Measurements from ENCODE around the gene CILP. TPM values are rescaled to one million over a fixed set of nuclear protein-coding genes. Genes with fewer than 3 reads are reported as not detected.

CILP gene
- total and polyA plus RNA-seq, 8 donors: 1.4 to 8.5 (median 1.6) TPM

DNA sequence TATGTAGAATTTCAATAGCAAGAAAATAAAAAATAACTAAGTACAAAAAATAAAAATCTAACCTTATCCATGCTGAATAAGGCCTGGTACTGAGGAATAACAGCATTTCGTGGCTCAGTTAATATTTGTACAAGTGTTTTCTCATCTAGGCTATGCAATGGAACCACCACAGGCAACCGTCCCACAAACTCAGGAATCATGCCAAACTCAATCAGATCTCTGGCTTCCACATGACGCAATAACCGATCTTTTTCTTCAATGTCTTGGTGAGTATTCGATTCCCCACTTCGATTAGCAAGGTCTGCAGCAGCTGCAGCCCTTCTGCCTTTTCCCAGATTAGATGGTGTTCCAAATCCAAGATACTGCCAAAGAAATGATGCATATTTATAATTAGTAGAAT is 56.6 kb downstream of the CILP start:
- peaks cover 3 to 100% of the 10 kb centered on the region in 2 donors for H3K36me3 ChIP-seq
- H3K9me3 ChIP-seq: no peaks in the 10 kb centered on the region
- H3K27me3 ChIP-seq: no peaks in the 10 kb centered on the region
- H3K27ac ChIP-seq: no peak overlapping the region
- H3K4me1 ChIP-seq: no peaks in the 10 kb centered on the region
- intact Hi-C loops (cut with DNase I): no loop called here
- TF ChIP-seq CTCF (IDR thresholded peaks at IDR 0.05): no peak
- ATAC-seq (no peak), DNase-seq (no peak)
- H3K4me3 ChIP-seq: no peak overlapping the region

DNA sequence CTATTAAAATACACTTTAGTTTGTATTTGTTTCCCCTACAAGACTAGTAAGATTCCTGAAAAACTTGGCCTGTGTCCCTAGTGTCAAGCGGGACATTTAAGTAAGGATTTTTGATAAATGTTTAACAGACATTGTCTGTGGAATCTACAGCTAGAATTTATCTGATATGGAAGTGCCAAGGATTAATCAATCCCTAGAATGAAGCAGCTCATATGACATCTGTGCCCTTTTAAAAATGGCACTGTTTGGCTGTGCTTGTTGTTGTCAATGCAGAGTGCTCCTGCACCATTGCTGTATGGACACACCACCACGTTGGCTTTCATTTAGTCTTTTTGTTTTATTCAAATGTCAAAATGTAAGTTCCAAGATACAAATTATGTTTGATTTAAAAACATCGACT is 63.4 kb downstream of the CILP start:
- no peak for ATAC-seq
- TF ChIP-seq CTCF (IDR thresholded peaks at IDR 0.05): no peak
- intact Hi-C loops (cut with DNase I): no loop called here
- no peaks in the 10 kb centered on the region for H3K4me1 ChIP-seq
- H3K27me3 ChIP-seq: no peaks in the 10 kb centered on the region
- H3K9me3 ChIP-seq: no peaks in the 10 kb centered on the region
- H3K4me3 ChIP-seq: no peak overlapping the region
- H3K27ac ChIP-seq: no peak overlapping the region
- DNase-seq: no peak
- peaks cover 0 to 60% of the 10 kb centered on the region in 2 donors for H3K36me3 ChIP-seq

DNA sequence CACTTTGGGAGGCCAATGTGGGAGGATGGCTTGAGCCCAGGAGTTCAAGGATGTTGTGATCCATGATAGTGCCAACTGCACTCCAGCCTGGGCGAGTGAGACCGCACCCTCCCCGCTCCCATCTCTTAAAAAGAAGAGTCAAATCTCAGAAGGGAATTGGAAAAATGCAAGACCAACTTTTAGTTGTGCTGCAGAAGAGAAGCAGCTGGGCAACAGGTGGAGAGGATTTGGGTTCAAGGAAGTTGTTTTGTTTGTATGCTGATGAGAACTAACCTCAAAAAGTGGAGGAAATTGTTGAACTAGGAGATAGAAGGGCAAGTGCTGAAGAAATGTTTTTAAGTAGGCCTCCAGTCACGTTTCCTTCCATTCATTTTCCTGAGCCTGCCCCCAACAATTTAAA is 64.8 kb downstream of the CILP start:
- no peak for DNase-seq
- no peak for ATAC-seq
- H3K27me3 ChIP-seq: no peaks in the 10 kb centered on the region
- TF ChIP-seq CTCF (IDR thresholded peaks at IDR 0.05): no peak
- H3K4me3 ChIP-seq: no peak overlapping the region
- intact Hi-C loops (cut with DNase I): no loop called here
- H3K4me1 ChIP-seq: no peaks in the 10 kb centered on the region
- H3K9me3 ChIP-seq: no peaks in the 10 kb centered on the region
- peaks cover 0 to 45% of the 10 kb centered on the region in 2 donors for H3K36me3 ChIP-seq
- H3K27ac ChIP-seq: no peak overlapping the region

Other genes starting within 250 kb of the CILP start
- 100 to 1,000 TPM in 1 of 2 donors, 10 to 100 TPM in 1; 93.9 to 123 TPM for gene SPG21, start 221.6 kb downstream of the CILP start, total RNA-seq
- gene SPG21, start 221.6 kb downstream of the CILP start, polyA plus RNA-seq (ENCODE audit: insufficient read length in 6 of 6): 100 to 1,000 TPM in 4 of 6 donors, 10 to 100 TPM in 2; 94.0 to 118 (median 104) TPM
- gene MTFMT, start 181.8 kb downstream of the CILP start, total RNA-seq: 10 to 100 TPM; 12.7 to 14.5 TPM
- gene MTFMT, start 181.8 kb downstream of the CILP start, polyA plus RNA-seq (ENCODE audit: insufficient read length in 6 of 6): 10 to 100 TPM; 16.6 to 21.7 (median 19.3) TPM
- 1 to 10 TPM in 1 of 2 donors, under 1 TPM in 1; 0.39 to 2.7 TPM for gene SLC51B, start 166.1 kb downstream of the CILP start, total RNA-seq
- 10 to 100 TPM; 12.7 to 19.3 (median 14.7) TPM for gene SLC51B, start 166.1 kb downstream of the CILP start, polyA plus RNA-seq (ENCODE audit: insufficient read length in 6 of 6)
- 10 to 100 TPM; 23.8 to 24.3 TPM for gene RASL12, start 143.5 kb downstream of the CILP start, total RNA-seq
- gene RASL12, start 143.5 kb downstream of the CILP start, polyA plus RNA-seq (ENCODE audit: insufficient read length in 6 of 6): 100 to 1,000 TPM in 5 of 6 donors, 10 to 100 TPM in 1; 98.9 to 127 (median 111) TPM
- under 1 TPM in 1 of 2 donors, not detected in 1; 0.18 TPM for gene KBTBD13, start 134.7 kb downstream of the CILP start, total RNA-seq
- gene KBTBD13, start 134.7 kb downstream of the CILP start, polyA plus RNA-seq (ENCODE audit: insufficient read length in 6 of 6): 1 to 10 TPM in 2 of 6 donors, under 1 TPM in 4; 0.61 to 1.4 (median 0.79) TPM
- gene UBAP1L, start 96.3 kb downstream of the CILP start, total RNA-seq: 1 to 10 TPM; 2.7 to 3.8 TPM
- 10 to 100 TPM in 3 of 6 donors, 1 to 10 TPM in 3; 7.6 to 12.4 (median 10.2) TPM for gene UBAP1L, start 96.3 kb downstream of the CILP start, polyA plus RNA-seq (ENCODE audit: insufficient read length in 6 of 6)
- 10 to 100 TPM; 15.8 to 18.8 TPM for gene PDCD7, start 77.7 kb downstream of the CILP start, total RNA-seq
- gene PDCD7, start 77.7 kb downstream of the CILP start, polyA plus RNA-seq (ENCODE audit: insufficient read length in 6 of 6): 10 to 100 TPM; 32.5 to 35.4 (median 34.7) TPM
- gene CLPX, start 26.1 kb downstream of the CILP start, total RNA-seq: 10 to 100 TPM; 41.0 to 42.7 TPM
- gene CLPX, start 26.1 kb downstream of the CILP start, polyA plus RNA-seq (ENCODE audit: insufficient read length in 6 of 6): 10 to 100 TPM; 62.4 to 80.5 (median 65.5) TPM
- 1 to 10 TPM; 8.0 to 8.2 TPM for gene PARP16, start 75.4 kb upstream of the CILP start, total RNA-seq
- 10 to 100 TPM; 19.5 to 22.2 (median 20.8) TPM for gene PARP16, start 75.4 kb upstream of the CILP start, polyA plus RNA-seq (ENCODE audit: insufficient read length in 6 of 6)
- gene RNU5A-1, start 84.6 kb upstream of the CILP start, total RNA-seq: not detected
- not detected for gene RNU5A-1, start 84.6 kb upstream of the CILP start, polyA plus RNA-seq (ENCODE audit: insufficient read length in 6 of 6)
- 10 to 100 TPM in 1 of 2 donors, not detected in 1; 26.6 TPM for gene RNU5B-1, start 93.2 kb upstream of the CILP start, total RNA-seq
- gene RNU5B-1, start 93.2 kb upstream of the CILP start, polyA plus RNA-seq (ENCODE audit: insufficient read length in 6 of 6): not detected
- gene IGDCC3, start 166.5 kb upstream of the CILP start, total RNA-seq: under 1 TPM in 1 of 2 donors, not detected in 1; 0.20 TPM
- gene IGDCC3, start 166.5 kb upstream of the CILP start, polyA plus RNA-seq (ENCODE audit: insufficient read length in 6 of 6): 10 to 100 TPM in 5 of 6 donors, 1 to 10 TPM in 1; 6.3 to 12.8 (median 12.1) TPM
- gene IGDCC4, start 211.5 kb upstream of the CILP start, total RNA-seq: 1 to 10 TPM; 1.9 to 5.4 TPM
- 10 to 100 TPM; 32.6 to 48.4 (median 38.8) TPM for gene IGDCC4, start 211.5 kb upstream of the CILP start, polyA plus RNA-seq (ENCODE audit: insufficient read length in 6 of 6)

All from left lung (tissue), 10 donors.